ENCODE data around the gene GPR68.

GRCh38 chr14:91219517-91220389, 24.8 kb downstream of the GPR68 start:
- TF ChIP-seq CTCF (conservative IDR thresholded peaks at IDR 0.05; ENCODE audit: low read length) (no peak), EZH2phosphoT487 (IDR thresholded peaks at IDR 0.05; ENCODE audit: borderline replicate concordance) (no peak)
